Measurements from ENCODE around the gene DHX16. TPM values are rescaled to one million over a fixed set of nuclear protein-coding genes. Genes with fewer than 3 reads are reported as not detected.

The DHX16 gene
- total and polyA plus RNA-seq, 9 of the 15 experiments (the other 6 are each of a cell fraction or from before 2014, with no cell fraction given) = 14.6 to 66.1 (median 47.5) TPM

- TF ChIP-seq MXI1 (IDR thresholded peaks at IDR 0.05; ENCODE audit: low read depth, low read length) = peak; percentile 84
- TF ChIP-seq CBX1 (IDR thresholded peaks at IDR 0.05; ENCODE audit: low read depth) = peak; percentile 95
- TF ChIP-seq PHB2 (IDR thresholded peaks at IDR 0.05; ENCODE audit: low read depth) = no peak
- peak; percentile 53 for TF ChIP-seq PHF8 (IDR thresholded peaks at IDR 0.05; ENCODE audit: borderline replicate concordance, low read length)
- no peak for TF ChIP-seq ATF6 (CRISPR knock-in tag; IDR thresholded peaks at IDR 0.05)
- TF ChIP-seq RBFOX2 (IDR thresholded peaks at IDR 0.05; ENCODE audit: low read depth, low read length) = peak; percentile 96
- 0 out of 2 replicates have a peak, but pooled peaks have one; percentile 40 for TF ChIP-seq DNMT1 (IDR thresholded peaks at IDR 0.05)
- TF ChIP-seq NFE2 (IDR thresholded peaks at IDR 0.05; ENCODE audit: low read depth) = 0 out of 2 replicates have a peak, but pooled peaks have one; percentile 26
- no peak for TF ChIP-seq ZBTB5 (IDR thresholded peaks at IDR 0.05)
- no peak for TF ChIP-seq ZNF184 (CRISPR knock-in tag; IDR thresholded peaks at IDR 0.05)
- TF ChIP-seq MLX (CRISPR knock-in tag; conservative IDR thresholded peaks at IDR 0.05) = no peak
- TF ChIP-seq PKNOX1 (IDR thresholded peaks at IDR 0.05) = peak; percentile 60
- TF ChIP-seq RNF219 (CRISPR knock-in tag; IDR thresholded peaks at IDR 0.05) = no peak
- TF ChIP-seq CEBPB (tag; IDR thresholded peaks at IDR 0.05) = peak; percentile 97
- TF ChIP-seq ZNF197 (CRISPR knock-in tag; IDR thresholded peaks at IDR 0.05; ENCODE audit: low read depth) = 0 out of 2 replicates have a peak, but pooled peaks have one; percentile 8
- no peak for TF ChIP-seq NR2C1 (IDR thresholded peaks at IDR 0.05)
- 0 out of 2 replicates have a peak, but pooled peaks have one; percentile 24 for TF ChIP-seq NR2C1 (tag; IDR thresholded peaks at IDR 0.05)
- TF ChIP-seq ZNF140 (CRISPR knock-in tag; IDR thresholded peaks at IDR 0.05) = 0 out of 2 replicates have a peak, but pooled peaks have one; percentile 49
- peak; percentile 92 for TF ChIP-seq ZBED1 (IDR thresholded peaks at IDR 0.05)
Measured at GRCh38 chr6:30719791-30720737, 47.3 kb upstream of the DHX16 start, which contains the start of gene TUBB (continued).

All from K562 (cell line).